Measurements from ENCODE around the gene C3orf33.

DNA sequence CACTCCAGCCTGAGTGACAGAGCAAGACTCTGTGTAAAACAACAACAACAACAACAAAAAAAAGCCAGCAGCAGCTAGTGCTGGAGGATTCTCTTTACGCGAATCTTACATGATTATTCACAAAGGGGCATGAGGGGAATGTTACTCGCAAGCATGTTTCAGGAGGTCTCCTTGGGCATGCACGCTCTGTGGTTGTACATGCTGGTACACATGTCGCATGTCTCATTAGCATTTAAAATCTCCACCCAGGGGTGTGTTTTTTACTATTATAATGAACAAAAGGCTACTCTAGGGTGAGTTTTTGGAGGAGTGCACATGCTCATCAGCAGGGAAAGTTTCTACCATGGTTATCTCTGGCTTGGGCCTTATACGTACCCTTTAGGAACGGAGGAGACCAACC lies 48.5 kb downstream of the C3orf33 start:
- no peak for TF ChIP-seq POLR2A (IDR thresholded peaks at IDR 0.05)
- TF ChIP-seq, protein P1, sequence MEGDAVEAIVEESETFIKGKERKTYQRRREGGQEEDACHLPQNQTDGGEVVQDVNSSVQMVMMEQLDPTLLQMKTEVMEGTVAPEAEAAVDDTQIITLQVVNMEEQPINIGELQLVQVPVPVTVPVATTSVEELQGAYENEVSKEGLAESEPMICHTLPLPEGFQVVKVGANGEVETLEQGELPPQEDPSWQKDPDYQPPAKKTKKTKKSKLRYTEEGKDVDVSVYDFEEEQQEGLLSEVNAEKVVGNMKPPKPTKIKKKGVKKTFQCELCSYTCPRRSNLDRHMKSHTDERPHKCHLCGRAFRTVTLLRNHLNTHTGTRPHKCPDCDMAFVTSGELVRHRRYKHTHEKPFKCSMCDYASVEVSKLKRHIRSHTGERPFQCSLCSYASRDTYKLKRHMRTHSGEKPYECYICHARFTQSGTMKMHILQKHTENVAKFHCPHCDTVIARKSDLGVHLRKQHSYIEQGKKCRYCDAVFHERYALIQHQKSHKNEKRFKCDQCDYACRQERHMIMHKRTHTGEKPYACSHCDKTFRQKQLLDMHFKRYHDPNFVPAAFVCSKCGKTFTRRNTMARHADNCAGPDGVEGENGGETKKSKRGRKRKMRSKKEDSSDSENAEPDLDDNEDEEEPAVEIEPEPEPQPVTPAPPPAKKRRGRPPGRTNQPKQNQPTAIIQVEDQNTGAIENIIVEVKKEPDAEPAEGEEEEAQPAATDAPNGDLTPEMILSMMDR (IDR thresholded peaks at IDR 0.05): no peak

Measured in stomach (tissue), 4 donors.